ENCODE results near the gene CLCNKA.

DNA sequence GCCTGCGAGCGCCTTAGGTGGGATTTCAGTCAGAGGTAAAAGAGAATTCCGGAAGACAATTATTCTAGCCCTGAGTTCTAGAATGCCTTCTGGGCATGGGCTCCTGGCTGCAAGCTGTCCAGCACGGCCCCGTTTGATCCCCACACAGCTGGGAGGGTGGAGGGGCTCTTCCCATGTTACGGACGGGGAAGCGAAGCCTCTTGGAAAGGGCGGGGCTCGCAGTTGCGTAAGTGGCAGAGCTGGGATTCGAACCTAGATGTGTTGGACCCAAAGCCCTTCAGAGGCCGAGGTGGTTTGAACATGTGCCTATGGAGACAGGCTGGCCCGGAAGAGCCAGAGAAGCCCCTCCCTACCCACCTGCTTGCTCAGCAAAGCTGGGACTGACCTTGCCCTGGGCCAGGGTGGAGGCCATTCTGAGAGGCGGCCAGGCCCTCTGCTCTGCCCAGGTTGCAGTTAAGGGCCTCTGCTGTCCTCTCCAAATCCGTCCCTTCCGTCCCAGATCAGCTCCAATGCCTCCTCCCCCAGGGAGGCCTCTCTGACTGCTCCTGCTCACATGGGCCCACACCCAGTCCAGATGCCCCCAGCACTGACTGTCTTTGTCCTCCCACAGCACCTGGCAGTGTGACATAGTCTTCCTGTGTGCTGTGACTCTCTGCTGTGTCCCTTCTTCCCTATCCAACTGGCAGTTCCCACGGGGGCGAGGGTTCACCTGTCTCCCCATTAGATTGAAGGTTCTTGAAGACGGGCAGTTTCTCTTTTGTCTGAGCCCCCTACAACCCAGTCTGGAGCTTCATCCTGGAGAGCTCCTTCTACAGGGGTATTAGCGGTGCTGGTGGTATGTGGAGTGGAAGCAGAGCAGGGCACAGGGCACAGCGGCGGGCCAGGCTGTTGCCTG lies 2.8 kb upstream of the CLCNKA start:
- TF ChIP-seq EZH2 (IDR thresholded peaks at IDR 0.05; ENCODE audit: low read length): no peak
- TF ChIP-seq, protein P1, sequence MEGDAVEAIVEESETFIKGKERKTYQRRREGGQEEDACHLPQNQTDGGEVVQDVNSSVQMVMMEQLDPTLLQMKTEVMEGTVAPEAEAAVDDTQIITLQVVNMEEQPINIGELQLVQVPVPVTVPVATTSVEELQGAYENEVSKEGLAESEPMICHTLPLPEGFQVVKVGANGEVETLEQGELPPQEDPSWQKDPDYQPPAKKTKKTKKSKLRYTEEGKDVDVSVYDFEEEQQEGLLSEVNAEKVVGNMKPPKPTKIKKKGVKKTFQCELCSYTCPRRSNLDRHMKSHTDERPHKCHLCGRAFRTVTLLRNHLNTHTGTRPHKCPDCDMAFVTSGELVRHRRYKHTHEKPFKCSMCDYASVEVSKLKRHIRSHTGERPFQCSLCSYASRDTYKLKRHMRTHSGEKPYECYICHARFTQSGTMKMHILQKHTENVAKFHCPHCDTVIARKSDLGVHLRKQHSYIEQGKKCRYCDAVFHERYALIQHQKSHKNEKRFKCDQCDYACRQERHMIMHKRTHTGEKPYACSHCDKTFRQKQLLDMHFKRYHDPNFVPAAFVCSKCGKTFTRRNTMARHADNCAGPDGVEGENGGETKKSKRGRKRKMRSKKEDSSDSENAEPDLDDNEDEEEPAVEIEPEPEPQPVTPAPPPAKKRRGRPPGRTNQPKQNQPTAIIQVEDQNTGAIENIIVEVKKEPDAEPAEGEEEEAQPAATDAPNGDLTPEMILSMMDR (optimal IDR thresholded peaks at IDR 0.05 in 1 of 3, IDR thresholded peaks at IDR 0.05 in 1 of 3, conservative IDR thresholded peaks at IDR 0.05 in 1 of 3; ENCODE audit: extremely low read depth in 1 of 3, insufficient read depth in 2 of 3, low read length in 3 of 3): no peak
